ENCODE results near the gene HOXA5.

HOXA5 gene

DNA sequence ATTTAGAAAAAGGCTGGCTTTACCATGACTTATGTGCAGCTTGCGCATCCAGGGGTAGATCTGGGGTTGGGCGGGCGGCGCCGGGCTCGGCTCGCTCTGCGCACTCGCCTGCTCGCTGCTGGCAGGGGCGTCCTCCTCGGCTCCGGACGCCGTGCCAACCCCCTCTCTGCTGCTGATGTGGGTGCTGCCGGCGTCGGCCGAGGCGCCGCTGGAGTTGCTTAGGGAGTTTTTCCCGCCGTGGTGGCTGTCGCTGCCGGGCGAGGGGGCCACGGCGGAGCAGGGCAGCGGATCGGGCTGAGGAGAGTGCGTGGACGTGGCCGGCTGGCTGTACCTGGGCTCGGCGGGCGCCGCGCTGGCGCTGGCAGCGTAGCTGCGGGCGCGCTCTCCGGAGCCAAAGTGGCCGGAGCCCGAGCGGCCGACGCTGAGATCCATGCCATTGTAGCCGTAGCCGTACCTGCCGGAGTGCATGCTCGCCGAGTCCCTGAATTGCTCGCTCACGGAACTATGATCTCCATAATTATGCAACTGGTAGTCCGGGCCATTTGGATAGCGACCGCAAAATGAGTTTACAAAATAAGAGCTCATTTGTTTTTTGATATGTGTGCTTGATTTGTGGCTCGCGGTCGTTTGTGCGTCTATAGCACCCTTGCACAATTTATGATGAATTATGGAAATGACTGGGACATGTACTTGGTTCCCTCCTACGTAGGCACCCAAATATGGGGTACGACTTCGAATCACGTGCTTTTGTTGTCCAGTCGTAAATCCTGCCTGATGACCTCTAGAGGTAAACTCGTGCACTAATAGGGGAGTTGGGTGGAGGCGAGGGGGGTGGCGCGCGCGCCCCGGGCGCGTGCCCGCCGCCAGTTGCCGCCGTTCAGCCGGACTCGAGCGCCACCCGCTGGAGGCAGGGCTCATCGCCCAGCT lies at the start of gene HOXA5:
TSS of gene HOXA5 (minus strand) at position 659 of the 927 bp plus-strand sequence. CDS start at position 585, 74 bp downstream.
- DNase-seq, result no peak

DNA sequence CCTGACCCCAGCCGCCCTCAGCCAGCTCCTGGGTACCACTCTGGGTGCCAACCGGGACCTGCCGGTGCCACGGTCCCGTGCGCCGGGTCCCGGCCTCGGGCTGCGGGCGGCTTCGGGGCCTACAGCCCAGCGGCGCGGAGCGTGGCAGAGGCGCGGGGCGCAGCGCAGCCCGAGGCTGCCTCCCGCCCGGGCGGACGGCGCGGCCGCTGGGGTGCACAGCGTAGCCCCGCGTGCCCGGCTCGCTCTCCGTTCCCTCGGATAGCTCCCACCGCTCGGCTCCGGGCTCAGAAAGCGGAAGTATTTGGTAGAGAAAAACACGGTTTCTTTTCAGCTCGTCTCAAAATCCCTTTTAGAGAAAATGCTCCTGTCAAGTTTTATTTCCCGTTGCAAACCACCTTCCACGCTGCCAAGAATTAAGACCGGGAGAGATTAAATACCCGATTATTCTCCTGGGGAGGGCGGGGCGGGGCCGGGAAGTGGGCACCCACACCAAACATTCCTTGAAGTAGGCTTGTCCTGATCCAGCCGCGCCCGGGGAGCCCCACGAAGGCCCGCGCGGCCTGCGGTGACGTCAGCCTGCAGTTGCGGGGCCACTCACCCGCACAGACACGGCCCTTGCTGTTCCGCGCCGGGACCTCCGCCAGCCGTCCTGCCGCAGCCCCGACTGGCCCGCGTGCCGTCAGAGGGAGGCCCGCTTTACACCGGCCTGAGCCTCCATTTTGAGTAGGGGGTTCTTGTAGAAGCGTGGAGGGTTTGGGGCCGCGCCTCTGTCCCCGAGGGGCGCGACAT lies 49.3 kb upstream of the HOXA5 start:
- no peak for DNase-seq

DNA sequence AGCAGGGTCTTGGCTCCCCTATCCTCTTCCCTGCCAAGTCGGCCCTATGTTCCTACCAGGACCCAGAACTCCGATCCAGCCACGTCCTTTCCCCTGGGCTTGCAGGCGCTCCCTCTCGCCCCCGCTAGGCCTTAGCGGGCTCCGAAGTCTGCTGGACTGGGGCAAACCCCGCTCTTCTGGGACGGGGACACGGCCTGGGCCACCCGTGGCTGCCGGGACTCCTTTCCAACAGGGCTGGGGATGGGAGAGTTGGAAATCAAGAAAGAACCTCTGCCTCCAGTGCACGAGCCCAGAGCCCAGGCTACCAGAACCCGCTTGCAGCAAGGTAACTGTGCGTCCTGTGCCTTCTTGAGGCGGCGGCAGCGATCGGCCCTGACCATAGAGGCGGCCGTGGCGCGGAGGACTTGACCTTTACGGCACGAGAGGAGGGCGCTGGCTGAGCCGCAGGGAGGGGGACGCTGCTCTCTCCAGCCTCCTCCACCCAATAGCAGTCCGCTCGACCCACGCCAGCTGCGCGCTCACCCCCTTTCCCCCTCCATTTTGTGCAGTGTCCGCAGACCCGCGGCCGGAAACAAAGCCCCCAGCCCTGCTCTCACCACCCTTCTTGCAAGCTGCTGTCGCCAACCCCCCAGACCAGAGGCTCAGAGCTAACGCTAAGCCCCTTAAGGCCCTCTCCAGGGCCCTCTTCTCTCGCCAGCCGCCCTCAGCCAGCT lies 48.5 kb upstream of the HOXA5 start:
- DNase-seq, result no peak

DNA sequence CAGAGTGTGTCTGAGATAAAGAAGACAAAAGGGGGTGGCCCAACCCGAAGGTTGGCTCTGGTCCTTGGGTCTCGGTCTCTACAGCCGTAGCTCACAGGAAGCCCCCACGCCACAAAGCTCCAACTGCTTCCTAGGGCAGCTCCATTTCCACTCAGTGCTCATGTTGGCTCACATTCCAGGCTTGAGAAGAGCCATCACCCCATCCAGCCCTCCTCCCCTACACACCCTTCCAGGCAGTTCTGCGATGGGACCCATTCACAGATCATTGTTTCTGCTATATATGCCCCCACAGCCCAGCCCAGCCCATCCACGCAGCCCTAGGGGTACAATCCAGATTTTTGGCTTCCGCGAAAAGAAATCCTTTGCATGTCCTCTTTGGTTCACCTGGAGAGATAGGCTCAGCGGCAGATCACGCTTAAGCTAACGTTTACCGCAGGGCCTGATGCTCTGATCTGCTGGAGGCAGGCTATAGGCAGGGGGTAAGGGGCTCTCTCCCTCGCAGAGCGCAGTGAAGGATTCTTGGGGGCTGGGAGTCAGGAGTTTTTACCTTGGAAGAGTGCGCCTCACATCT lies 47.8 kb upstream of the HOXA5 start:
- no peak for DNase-seq

DNA sequence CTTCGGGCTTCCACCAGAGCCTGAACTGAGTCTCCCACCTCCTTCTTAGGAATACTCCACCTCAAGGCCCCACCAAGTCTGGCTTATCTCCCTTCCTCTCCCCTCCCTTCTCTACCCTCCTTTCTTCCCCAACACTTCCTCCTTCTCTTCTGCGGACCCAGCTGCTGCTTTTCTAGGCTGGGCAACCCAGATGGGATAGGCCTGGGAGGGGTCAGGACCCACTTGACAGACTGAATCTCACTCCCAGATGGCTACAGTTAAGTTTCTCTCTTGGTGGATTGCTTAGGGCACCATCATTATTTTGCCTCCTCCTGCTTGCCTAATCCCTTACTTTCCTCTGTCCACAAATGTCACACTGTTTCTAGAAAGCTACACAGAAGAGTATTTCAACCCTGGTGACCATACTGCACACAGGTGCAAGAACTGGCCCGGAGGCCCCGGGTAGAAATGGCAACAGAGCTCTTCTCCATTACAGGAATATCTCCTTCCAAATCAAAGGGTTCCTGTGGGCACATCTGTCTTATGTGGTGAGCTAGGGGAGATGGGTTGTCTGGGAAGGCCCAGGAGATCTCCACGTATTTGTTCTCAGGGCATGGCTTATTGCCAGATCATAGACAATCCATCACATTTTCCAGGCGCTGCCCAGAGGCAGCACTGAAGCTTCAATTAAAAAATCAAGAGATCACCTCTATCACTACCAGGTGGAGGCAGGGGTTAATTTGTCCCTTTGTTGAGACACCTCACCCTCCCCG lies 46.7 kb upstream of the HOXA5 start:
- DNase-seq, result no peak

DNA sequence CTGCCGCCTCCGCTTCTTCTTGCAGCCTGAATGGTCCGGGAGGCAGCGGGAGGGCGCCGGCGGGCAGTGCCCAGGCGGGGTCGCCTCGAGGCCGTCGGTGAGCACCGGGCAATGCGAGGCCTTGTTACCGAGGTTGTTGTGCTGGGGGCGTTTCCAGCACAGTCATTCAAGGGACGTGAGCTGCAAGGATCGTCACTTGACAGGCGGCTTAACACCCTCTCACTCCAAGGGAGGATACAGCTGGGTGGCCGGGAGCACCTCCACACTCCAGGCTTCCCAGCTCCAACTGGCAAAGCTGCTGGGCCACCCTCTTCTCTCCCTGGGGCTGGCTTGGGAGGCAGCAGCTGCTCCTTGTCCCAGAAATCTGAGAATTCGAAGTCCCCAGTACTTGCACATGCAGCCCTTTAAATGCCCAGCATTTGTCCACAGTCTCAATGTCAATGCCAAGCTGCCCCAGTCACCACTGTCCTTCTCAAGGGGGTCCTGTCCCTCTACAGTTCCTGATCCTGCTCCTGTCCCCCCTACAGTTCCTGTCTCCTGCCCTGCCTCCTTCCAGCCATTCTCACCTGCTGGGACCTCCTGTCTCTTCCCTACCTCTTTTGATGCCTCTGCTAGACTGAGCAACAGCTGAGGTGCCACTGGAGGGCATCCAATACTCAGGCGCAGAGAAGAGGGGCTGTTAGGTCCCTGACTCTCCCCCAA lies 46.0 kb upstream of the HOXA5 start:
- DNase-seq, result no peak

DNA sequence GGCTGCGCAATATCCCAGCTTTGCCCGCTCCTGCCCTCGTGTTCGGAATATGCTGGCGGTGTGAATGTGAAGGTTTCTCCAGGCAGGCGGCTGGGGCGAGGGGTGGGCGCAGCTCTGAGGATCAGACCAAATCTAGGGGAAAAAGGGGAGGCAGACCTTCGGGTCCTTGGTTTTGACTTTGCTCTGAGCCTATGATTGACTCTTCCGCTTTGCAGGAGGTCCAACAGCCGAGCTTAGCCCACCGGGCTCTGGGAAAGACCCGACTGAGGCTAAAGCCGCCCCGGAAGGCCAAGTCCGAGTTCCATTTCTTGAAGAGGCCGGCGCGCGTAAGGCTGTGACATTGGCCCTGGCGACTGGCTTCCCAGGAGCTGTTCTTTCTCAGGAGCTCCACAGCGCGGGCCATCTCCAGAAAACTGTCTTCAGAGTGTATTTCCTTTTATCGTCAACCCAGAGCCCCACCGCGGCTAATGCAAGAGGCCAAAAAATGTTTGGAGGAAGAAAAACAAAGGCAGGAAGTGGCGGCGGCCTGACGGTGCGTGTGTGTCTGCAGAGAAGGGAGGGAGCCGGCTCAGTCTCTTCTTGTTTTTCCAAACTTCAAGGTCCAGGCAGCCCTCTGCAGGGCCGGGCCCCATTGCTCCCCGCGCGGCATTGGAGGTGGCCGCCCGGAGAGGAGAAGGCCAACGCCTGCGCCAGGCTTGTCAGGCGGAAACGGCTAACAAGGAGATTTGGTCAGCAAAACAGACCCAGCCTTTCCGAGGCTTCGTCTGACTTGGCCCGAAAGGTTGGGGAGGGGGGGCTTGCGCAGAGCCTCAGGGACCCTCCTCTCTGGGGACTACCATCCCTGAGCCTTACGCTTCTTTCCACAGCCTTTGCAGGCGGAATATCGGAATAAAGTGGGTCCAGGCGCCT lies 45.2 kb upstream of the HOXA5 start:
- DNase-seq, result peak in 1 of 4 experiments; percentile 18

DNA sequence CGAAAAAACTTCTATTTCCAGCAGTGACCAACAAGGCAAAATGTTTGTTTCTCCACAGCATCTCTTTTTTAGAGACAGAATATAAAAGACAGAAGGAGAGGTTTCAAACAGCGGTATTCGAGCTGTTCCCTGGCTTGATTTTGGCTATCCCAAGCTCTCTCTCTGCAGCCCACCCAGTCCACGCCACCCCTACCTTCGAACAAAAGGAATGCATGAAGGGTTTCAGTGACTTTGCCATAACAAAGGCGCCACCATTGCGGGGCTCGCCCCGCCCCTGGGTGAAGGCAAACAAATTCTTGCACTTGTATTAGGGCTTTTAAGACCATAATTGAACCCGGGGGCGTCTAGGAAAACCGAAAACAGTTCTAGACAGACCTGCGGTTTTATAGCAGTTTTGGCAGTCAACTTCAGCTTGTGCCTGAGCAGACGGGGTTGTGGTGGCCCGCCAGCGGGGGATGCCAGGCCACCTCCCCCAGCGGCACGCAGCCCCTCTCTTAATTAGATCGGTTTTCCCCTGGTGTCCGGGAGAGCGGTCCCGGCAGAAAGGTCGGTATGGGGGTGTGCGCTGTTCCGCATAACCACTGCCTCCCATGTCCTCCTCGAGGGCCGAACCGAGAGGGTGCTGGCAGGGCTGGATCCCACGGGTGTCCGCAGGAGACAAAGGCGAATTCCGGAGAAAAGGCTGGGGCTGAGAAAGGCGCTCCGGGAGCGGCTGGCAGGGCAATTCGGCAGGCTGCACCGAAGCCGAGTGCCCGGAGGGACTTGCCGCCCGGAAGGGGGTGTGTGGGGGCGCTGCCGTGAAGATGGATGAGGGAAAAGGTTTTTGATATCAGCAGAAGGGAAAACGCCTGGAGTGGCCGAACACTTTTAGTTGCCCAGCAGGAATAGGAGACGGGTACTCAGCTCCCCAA lies 44.2 kb upstream of the HOXA5 start:
- DNase-seq, result no peak

DNA sequence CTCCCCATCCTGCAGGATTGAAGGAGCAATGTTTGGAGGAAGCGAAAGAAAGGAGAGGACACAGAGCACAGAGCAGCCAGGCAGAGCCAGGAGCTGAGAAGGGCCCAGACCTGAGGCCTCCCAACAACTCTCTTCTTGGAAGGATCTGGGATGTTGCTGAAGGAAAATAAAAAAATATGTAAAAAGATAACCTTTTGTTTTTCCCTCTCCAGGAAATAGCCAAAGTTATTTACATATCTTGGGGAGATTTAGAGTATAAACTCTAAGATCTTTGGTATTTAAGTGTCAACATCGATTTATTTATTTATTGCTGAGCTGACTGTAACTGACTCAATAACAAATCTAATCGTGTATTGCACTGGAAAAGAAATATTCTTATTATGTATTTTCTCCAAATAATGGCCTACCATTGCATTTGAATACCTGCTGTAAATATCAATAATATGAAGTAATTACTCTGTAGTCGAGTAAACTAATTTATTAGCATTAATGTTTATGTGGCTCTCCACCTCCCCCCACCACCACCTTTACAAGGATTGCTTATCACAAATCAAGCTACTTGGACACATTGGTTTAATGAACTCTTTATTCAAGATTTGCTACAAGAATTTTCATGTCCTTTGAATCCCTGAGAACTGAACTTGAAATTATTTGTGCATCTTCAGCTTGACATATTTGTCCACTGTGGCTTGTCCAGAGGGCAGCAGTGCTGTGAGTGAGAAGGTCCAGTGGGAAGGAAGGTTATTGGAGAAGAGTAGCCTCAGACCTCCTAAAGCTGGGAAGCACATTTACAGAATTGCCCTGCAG lies 43.4 kb upstream of the HOXA5 start:
- DNase-seq, result no peak

DNA sequence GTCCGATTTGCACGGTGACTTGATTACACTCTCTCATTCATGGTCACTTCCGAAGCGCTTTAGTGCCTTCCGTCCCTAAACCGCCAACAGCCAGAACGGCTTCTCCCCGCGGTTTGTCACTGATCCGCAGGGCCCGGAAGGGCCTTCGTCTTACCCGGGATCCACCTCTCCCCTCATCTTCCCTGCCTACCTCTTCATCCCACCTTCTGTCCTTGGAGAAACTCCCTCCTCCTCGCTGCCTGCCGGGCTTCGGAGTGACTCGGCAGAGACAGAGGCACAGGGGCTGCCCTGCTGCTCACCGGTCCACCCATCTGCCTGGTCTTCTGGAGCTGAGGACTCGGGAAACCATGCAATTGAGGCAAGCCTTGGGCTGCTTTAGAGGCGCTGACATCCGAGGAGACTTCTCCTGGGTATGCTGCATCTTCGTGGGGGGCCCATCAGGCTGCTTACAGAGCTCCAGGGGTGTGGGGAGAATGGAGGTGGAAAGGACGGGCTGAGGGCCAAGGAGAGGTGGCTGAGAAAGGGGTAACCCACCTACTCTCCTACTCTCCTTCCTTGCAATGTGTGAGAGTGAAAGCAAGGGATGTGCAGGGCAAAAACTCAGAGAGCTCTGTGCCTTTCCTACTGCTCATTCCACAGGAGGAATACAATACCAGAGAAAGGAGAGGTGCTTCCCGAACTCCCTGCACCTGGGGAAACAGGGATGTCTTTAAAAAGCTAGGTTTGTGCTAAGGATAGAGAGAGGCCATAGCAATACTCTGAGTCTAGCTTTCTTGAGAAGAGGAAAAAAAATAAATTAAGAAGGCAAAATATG lies 42.6 kb upstream of the HOXA5 start:
- no peak for DNase-seq

DNA sequence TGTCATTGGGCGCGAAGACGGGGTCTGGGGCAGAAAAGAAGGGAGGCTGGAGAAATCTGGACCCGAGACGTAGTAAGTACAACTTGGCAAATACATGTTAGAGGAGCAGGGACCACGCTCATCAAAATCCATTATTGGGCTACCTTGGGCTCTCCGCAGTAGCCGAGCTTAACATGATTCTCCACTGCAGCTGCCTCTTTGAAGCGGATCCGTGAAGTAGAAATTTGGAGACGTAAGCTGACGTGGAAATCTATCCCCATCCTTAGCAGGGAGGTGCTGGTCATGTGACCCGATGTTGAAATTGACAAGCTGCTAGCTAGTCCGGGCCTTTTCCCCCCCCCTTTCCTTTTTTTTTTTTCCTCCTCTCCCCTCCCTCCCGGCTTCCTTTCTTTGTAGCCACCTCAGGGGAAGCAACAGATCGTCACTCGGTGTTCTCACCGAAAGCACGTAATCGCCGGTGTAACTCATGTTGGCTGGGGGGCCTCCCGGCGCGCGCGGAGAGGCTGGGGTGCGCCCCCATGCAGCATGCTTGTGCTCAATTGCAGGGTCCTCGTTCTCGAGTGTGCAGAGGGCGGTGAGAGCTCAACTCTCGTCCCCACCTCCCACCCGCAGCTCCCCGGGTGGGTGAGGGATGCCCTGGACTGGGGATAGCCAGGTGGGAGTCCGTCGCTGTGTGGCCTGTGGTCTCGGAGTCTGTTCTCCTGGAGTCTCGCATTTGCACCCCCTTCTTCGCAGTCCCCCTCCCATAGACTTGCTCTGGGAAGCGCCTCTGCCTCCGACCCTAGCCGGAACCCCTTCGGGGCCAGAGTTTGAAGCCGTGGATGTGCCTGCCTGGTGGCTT lies 41.8 kb upstream of the HOXA5 start, which contains the start of gene HOXA11:
TSS of gene HOXA11 (minus strand) at position 220 of the 841 bp plus-strand sequence. CDS start at position 132, 88 bp downstream.
- no peak for DNase-seq

DNA sequence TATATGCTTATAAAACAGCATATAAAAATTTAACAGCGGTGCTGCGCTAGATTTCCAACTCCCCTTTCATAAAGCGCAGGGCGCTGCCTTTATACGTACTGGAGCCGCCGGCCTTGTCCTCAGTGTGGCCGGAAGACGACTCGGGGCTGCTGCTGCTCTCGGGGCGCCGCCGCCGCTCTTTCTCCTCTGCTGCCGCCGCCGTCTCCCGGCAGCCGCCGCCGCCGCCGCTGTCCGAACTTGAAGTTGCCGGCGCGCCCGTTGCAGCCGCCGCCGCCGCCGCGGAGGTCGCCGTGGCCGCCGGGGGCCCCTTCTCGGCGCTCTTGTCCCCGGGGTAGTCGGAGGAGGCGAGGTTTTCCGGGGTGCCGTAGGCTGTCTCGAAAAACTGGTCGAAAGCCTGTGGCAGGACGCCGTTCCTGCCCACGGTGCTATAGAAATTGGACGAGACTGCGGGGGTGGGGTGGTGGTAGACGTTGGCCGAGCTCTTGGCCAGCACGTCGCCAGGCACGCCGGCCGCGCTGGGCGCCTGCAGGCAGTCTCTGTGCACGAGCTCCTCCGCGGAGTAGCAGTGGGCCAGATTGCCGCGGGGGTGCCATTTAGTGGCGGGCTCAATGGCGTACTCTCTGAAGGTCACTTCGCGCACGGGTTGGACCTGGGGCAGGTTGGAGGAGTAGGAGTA lies 41.0 kb upstream of the HOXA5 start:
- no peak for DNase-seq

DNA sequence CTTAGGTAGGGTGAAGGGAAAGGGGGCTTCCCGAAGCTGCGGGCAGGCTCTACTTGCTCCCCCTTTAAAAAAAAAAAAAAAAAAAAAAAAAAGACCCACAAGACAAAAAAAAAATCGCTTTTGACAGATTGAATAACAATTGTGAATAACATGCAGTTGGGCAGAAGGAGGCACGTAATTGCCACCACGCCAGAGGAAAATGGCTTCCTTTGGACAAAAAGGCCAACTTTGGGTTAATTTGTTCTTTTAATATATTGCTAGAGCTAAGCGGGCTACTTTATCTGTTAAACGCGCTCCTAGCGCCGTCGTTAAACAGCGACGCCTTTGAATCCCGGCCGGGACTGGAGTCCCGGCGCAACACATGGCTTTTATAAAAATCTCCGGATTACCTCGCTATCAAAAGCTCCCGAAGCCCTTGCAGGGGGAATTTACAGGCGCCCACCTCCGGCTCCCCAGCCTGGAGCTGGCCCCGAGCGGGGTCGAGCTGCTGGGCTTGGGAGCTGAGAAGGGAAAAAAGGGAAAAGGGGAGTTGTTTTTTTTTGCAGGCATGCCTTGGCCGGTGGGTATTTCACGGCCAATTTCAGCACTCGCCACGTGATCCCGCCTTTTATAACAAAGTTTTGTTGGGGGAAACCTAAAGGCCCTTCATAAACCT lies 40.3 kb upstream of the HOXA5 start:
- no peak for DNase-seq

DNA sequence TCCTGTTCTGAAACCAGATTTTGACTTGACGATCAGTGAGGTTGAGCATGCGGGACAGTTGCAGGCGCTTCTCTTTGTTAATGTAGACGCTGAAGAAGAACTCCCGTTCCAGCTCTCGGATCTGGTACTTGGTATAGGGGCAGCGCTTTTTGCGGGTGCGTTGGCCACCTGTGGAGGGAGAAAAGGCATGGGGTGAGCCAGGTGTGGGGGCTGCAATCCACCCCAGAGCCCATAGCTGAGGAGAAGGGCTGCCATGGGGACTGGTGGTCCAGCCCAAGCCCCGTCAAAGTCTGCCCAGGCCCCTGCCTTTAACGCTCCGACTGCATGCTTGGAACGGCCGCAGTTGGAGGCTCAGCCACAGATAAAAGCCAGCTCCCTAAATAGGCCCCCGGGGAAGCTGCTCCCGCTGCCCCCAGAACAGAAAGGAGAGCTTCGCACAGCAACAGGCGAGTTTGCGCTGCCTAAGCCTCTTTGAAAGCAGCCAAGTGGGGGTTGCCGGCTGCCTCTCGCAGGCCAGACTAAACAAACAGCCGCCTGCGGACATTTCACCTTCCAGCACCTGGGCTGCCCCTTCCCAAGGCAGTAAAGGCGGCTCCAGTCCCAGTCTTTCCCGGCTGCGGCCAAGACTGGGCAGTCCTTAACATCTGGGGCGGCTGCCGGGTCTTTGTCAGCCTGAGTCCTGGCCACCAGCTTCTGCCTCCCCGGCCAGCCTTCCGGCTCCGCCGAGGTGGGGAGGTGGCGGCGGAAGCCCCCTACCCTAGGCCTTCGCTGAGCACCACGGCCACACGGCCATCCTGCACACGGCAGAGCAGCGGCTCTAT lies 39.6 kb upstream of the HOXA5 start:
- no peak for DNase-seq

Data from activated naive CD4-positive, alpha-beta T cell (primary cell).